Measurements from ENCODE around the gene RBM18. TPM values are rescaled to one million over a fixed set of nuclear protein-coding genes. Genes with fewer than 3 reads are reported as not detected.

Gene RBM18
- total RNA-seq: 63.8 TPM

- intact Hi-C loops (cut with DNase I): loop anchor here (1.0 to 10.0 kb wide), 6 partner anchors 83 to 1660 kb away; partner anchors contain the start of genes FBXW2, MORN5, NDUFA8 and PDCL
- Histone ChIP-seq H3K36me3 (peaks cover 9 to 15% of the 10 kb centered on the region in 2 donors), H3K4me3 (peak within 1 kb of the TSS; percentile 73 to 82), H3K27ac (peak within 1 kb of the TSS; percentile 85 to 91), H3K27me3 (no peaks in the 10 kb centered on the region), H3K9me3 (no peaks in the 10 kb centered on the region), H3K4me1 (peaks cover 5 to 24% of the 10 kb centered on the region in 2 donors)
- TF ChIP-seq CTCF (IDR thresholded peaks at IDR 0.05): no peak
- DNase-seq (ENCODE audit: low spot score in 2 of 2): peak; percentile 66 to 94
Observed at GRCh38 chr9:122264360-122265148, at the start of gene RBM18, which contains the start of gene MRRF. Gene RBM18, minus strand, starts transcription at chr9:122264840. Its CDS starts 3,348 bp downstream, at chr9:122261492. Gene MRRF, plus strand, starts transcription at chr9:122264882. Its CDS starts 6,010 bp downstream, at chr9:122270892.

- peaks cover 0 to 3% of the 10 kb centered on the region in 2 donors for H3K4me1 ChIP-seq
- no peaks in the 10 kb centered on the region for H3K9me3 ChIP-seq
- no peak for DNase-seq (ENCODE audit: low spot score in 2 of 2)
- H3K36me3 ChIP-seq: peaks cover 16 to 30% of the 10 kb centered on the region in 2 donors
- no peak overlapping the region for H3K27ac ChIP-seq
- no peak overlapping the region for H3K4me3 ChIP-seq
- intact Hi-C loops (cut with DNase I): no loop called here
- no peaks in the 10 kb centered on the region for H3K27me3 ChIP-seq
- no peak for TF ChIP-seq CTCF (IDR thresholded peaks at IDR 0.05)
Observed at GRCh38 chr9:122314165-122314564, 49.5 kb upstream of the RBM18 start.

GRCh38 chr9:122309861-122310260 is 45.2 kb upstream of the RBM18 start:
- no peak overlapping the region for H3K27ac ChIP-seq
- H3K4me1 ChIP-seq: no peaks in the 10 kb centered on the region
- H3K27me3 ChIP-seq: no peaks in the 10 kb centered on the region
- DNase-seq (ENCODE audit: low spot score in 2 of 2): no peak
- no peak overlapping the region for H3K4me3 ChIP-seq
- H3K36me3 ChIP-seq: peaks cover 24 to 47% of the 10 kb centered on the region in 2 donors
- no peaks in the 10 kb centered on the region for H3K9me3 ChIP-seq
- no peak for TF ChIP-seq CTCF (IDR thresholded peaks at IDR 0.05)
- intact Hi-C loops (cut with DNase I): no loop called here

- no peak overlapping the region for H3K27ac ChIP-seq
- no peaks in the 10 kb centered on the region for H3K4me1 ChIP-seq
- intact Hi-C loops (cut with DNase I): no loop called here
- TF ChIP-seq CTCF (IDR thresholded peaks at IDR 0.05): no peak
- DNase-seq (ENCODE audit: low spot score in 2 of 2): no peak
- H3K4me3 ChIP-seq: no peak overlapping the region
- H3K27me3 ChIP-seq: no peaks in the 10 kb centered on the region
- no peaks in the 10 kb centered on the region for H3K9me3 ChIP-seq
- H3K36me3 ChIP-seq: peaks cover 11 to 28% of the 10 kb centered on the region in 2 donors
Observed at GRCh38 chr9:122307925-122308324, 43.3 kb upstream of the RBM18 start.

- H3K9me3 ChIP-seq: no peaks in the 10 kb centered on the region
- H3K27ac ChIP-seq: no peak overlapping the region
- H3K4me3 ChIP-seq: no peak overlapping the region
- no peak for TF ChIP-seq CTCF (IDR thresholded peaks at IDR 0.05)
- H3K27me3 ChIP-seq: no peaks in the 10 kb centered on the region
- no peak for DNase-seq (ENCODE audit: low spot score in 2 of 2)
- no peaks in the 10 kb centered on the region for H3K4me1 ChIP-seq
- intact Hi-C loops (cut with DNase I): no loop called here
- peaks cover 8 to 28% of the 10 kb centered on the region in 2 donors for H3K36me3 ChIP-seq
Observed at GRCh38 chr9:122307061-122307460, 42.4 kb upstream of the RBM18 start.
